GM21723 (cell line): Measurements from ENCODE around the gene PPP1R18.

ENCODE experiments used
- ATAC-seq: cut with Tn5 transposase; IDR thresholded peaks from one replicate; pipeline ENCODE4 v1.9.1; 2021; ENCODE audit warnings: mild to moderate bottlenecking, moderate library complexity; ENCODE audit not compliant: unreplicated experiment

Gene PPP1R18

GRCh38 chr6:30689022-30689865 lies 2.8 kb upstream of the PPP1R18 start:
- ATAC-seq = no peak

GRCh38 chr6:30688569-30688968 lies 2.1 kb upstream of the PPP1R18 start:
- ATAC-seq = no peak

GRCh38 chr6:30687659-30688431 lies 1.4 kb upstream of the PPP1R18 start:
- ATAC-seq = no peak

GRCh38 chr6:30686908-30687658 lies 638 bp upstream of the PPP1R18 start:
- ATAC-seq = peak; percentile 36

GRCh38 chr6:30685157-30686008 lies 1.1 kb downstream of the PPP1R18 start:
- no peak for ATAC-seq

GRCh38 chr6:30684386-30685156 lies 1.9 kb downstream of the PPP1R18 start:
- no peak for ATAC-seq

- ATAC-seq = no peak
Observed at GRCh38 chr6:30683980-30684338, 2.5 kb downstream of the PPP1R18 start.

- ATAC-seq = no peak
Observed at GRCh38 chr6:30683183-30683979, 3.1 kb downstream of the PPP1R18 start.

- peak; percentile 42 for ATAC-seq
Observed at GRCh38 chr6:30682143-30683117, 4.0 kb downstream of the PPP1R18 start.

- ATAC-seq = no peak
Observed at GRCh38 chr6:30681766-30682142, 4.7 kb downstream of the PPP1R18 start.

GRCh38 chr6:30679765-30680535 lies 6.5 kb downstream of the PPP1R18 start:
- no peak for ATAC-seq

GRCh38 chr6:30678964-30679726 lies 7.3 kb downstream of the PPP1R18 start:
- peak; percentile 43 for ATAC-seq

GRCh38 chr6:30676660-30677285 lies 9.7 kb downstream of the PPP1R18 start:
- ATAC-seq = no peak

- ATAC-seq = peak; percentile 77
Observed at GRCh38 chr6:30672445-30673253, 13.8 kb downstream of the PPP1R18 start, which contains the start of gene DHX16. Gene DHX16 (minus strand): TSS chr6:30673006. CDS start chr6:30672841, 165 bp downstream.
